PFSK-1 (cell line): ENCODE data around the gene DDX50. TPM values are rescaled to one million over a fixed set of nuclear protein-coding genes. Genes with fewer than 3 reads are reported as not detected.
A peak's percentile ranks its signal among the peaks of the same experiment; 100 is the strongest.

ENCODE experiments used
- FOXP2 ChIP-seq: optimal IDR thresholded peaks from 2 replicates; pipeline ENCODE3; 2011; ENCODE audit warnings: borderline replicate concordance, control low read depth, inconsistent platforms; ENCODE audit not compliant: insufficient read depth; ENCODE audit errors: extremely low read length, extremely low read depth
- POLR2AphosphoS5 ChIP-seq: IDR thresholded peaks from 2 replicates; pipeline ENCODE4 v1.6.1; 2012; ENCODE audit warnings: low read depth, mild to moderate bottlenecking, control low read depth, low read length, moderate library complexity
- REST ChIP-seq, 2 experiments: IDR thresholded peaks; 2 replicates each; pipeline versions ENCODE4 v1.6.1 to v1.8.0; 2011 to 2012; ENCODE audit warnings: low read depth in 2 of 2, low read length in 2 of 2, control low read depth in 1 of 2, inconsistent platforms in 1 of 2, mild to moderate bottlenecking in 1 of 2, moderate library complexity in 1 of 2; ENCODE audit not compliant: insufficient read depth in 1 of 2
- SIN3A ChIP-seq: IDR thresholded peaks from 2 replicates; pipeline ENCODE4 v1.6.1; 2012; ENCODE audit warnings: mild to moderate bottlenecking, low read length, moderate library complexity, borderline replicate concordance; ENCODE audit not compliant: insufficient read depth
- TAF1 ChIP-seq: IDR thresholded peaks from 2 replicates; pipeline ENCODE4 v1.6.1; 2012; ENCODE audit warnings: low read length, control low read depth, borderline replicate concordance; ENCODE audit not compliant: insufficient read depth
- polyA plus RNA-seq: library from polyadenylated mRNA; unstranded; fragments of >200 nt; gene quantifications from one replicate; pipeline ENCODE4 v1.2.1, GENCODE V29; 2012; ENCODE audit warnings: low read depth, missing spikeins; ENCODE audit not compliant: insufficient read length

The DDX50 gene
- polyA plus RNA-seq = 26.4 TPM

- 0 out of 4 replicates have a peak, but pooled peaks of 1 of the 2 experiments have one; percentile 6 for TF ChIP-seq REST (IDR thresholded peaks at IDR 0.05; ENCODE audit: insufficient read depth in 1 of 2, low read depth in 2 of 2, low read length in 2 of 2)
- no peak; the same call in 1 of the 2 replicates for TF ChIP-seq SIN3A
- peak; percentile 85 for TF ChIP-seq POLR2AphosphoS5
- peak; percentile 43 for TF ChIP-seq FOXP2
- TF ChIP-seq TAF1 = peak; percentile 87; the same call in 1 of the 2 replicates
Measured at GRCh38 chr10:68901105-68901927, at the start of gene DDX50. Gene DDX50, plus strand, starts transcription at chr10:68901315. Its CDS starts 70 bp downstream, at chr10:68901385.

- TF ChIP-seq SIN3A (no peak), TAF1 (no peak), REST (IDR thresholded peaks at IDR 0.05; ENCODE audit: insufficient read depth in 1 of 2, low read depth in 2 of 2, low read length in 2 of 2) (no peak), POLR2AphosphoS5 (no peak), FOXP2 (no peak)
Measured at GRCh38 chr10:68856352-68856751, 44.8 kb upstream of the DDX50 start.

- no peak for TF ChIP-seq TAF1
Measured at GRCh38 chr10:68857005-68857404, 44.1 kb upstream of the DDX50 start.

GRCh38 chr10:68861253-68861652 lies 39.9 kb upstream of the DDX50 start:
- no peak for TF ChIP-seq REST (IDR thresholded peaks at IDR 0.05; ENCODE audit: insufficient read depth in 1 of 2, low read depth in 2 of 2, low read length in 2 of 2)
- TF ChIP-seq FOXP2 = no peak
- TF ChIP-seq SIN3A = no peak
- TF ChIP-seq POLR2AphosphoS5 = no peak
- TF ChIP-seq TAF1 = no peak

GRCh38 chr10:68864611-68865010 lies 36.5 kb upstream of the DDX50 start:
- TF ChIP-seq REST (IDR thresholded peaks at IDR 0.05; ENCODE audit: insufficient read depth in 1 of 2, low read depth in 2 of 2, low read length in 2 of 2) = no peak
- no peak for TF ChIP-seq TAF1
- no peak for TF ChIP-seq SIN3A
